DLD1 (cell line): ENCODE measurements around the gene RHOA.
"Not testable (repeated sequence)": the region's sequence is repeated elsewhere in the genome, so short reads cannot be mapped to it uniquely, and the experiment has no call there.

Experiments used
- in situ Hi-C: cut with HindIII; loops from 2 replicates; pipeline ENCODE4 v1.10.0; 2017; ENCODE audit warnings: low sequenced_read_pairs

RHOA gene

DNA sequence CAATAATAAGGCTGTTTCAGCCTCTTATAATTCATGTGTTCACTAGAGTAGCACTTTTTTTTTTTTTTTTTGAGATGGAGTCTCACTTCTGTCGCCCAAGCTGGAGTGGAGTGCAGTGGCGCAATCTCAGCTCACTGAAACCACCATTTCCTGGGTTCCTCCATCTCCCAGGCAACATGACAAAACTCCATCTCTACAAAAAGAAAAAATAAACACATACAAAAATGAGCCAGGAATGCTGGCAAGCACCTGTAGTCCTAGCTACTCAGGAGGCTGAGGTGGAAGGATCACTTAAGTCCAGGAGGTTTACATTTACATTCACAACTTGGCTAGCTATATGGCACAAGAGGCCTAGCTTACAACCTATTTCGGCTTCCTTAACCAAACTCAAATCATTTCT is 78.7 kb downstream of the RHOA start:
- in situ Hi-C loops = no loop called here

DNA sequence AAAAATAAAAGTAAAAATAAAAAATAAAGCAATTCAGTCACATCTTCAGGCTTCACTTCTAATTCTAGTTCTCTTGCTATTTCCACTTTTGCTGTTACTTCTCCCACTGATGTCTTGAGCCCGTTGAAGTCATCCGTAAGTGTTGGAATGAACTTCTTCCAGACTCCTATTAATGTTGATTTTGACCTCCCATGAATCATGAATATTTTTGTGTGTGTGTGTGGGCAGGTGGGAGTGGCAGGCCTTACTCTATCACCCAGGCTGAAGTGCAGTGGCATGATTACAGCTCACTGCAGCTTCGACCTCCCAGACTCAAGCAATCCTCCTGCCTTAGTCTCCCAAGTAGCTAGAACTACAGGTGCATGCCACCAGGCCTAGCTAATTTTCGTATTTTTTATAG is 82.6 kb downstream of the RHOA start:
- in situ Hi-C loops = no loop called here

DNA sequence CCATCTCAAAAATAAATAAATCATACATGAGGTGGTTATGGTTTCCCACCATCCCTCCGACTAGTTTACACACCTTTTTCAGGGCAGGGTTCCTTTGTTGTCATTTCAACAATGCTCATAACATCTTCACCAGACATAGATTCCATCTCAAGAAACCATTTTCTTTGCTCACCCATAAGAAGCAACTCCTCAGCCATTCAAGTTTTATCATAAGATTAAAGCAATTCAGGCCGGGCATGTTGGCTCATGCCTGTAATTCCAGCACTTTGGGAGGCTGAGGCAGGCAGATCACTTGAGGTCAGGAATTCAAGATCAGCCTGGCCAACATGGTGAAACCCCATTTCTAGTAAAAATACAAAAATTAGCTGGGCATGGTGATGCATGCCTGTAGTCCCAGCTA is 83.4 kb downstream of the RHOA start:
- in situ Hi-C loops = not testable (repeated sequence)

DNA sequence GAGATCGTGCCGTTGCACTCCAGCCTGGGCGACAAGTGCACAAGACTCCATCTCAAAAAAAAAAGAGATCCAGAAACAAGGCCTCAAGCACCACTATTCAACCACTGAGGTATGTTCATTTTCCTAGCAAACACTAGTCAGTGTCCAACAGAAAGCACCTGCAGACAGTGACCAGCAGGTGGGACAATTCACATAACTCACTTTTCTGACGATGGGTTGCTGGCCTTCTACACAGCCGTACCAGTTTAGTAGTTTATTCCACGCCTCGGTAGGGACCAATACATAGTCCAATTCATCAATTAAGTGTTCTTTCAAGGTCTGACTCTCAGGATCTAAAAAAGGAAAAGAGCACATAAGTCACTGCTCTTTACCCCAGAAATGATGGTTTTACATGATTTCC is 84.3 kb downstream of the RHOA start:
- in situ Hi-C loops = no loop called here

DNA sequence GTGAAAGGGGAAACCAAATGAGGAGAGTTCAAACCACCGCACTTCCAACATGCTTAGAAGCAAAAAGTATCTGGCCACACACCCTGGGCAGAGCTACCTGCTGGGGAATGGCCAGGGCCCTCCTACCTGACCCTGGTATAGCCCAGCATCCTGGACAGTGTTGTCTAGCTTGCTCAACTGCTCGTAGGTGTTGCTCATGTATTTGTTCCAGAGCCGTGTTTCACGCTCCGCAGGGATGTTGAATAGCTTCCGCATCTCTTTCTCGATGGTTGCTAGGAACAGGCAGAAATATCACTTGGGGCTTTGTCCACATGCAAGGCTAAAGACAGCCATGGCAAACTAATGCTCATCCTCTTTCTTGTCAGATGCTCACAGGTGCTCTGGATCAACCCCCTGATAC is 87.0 kb downstream of the RHOA start:
- in situ Hi-C loops = no loop called here

DNA sequence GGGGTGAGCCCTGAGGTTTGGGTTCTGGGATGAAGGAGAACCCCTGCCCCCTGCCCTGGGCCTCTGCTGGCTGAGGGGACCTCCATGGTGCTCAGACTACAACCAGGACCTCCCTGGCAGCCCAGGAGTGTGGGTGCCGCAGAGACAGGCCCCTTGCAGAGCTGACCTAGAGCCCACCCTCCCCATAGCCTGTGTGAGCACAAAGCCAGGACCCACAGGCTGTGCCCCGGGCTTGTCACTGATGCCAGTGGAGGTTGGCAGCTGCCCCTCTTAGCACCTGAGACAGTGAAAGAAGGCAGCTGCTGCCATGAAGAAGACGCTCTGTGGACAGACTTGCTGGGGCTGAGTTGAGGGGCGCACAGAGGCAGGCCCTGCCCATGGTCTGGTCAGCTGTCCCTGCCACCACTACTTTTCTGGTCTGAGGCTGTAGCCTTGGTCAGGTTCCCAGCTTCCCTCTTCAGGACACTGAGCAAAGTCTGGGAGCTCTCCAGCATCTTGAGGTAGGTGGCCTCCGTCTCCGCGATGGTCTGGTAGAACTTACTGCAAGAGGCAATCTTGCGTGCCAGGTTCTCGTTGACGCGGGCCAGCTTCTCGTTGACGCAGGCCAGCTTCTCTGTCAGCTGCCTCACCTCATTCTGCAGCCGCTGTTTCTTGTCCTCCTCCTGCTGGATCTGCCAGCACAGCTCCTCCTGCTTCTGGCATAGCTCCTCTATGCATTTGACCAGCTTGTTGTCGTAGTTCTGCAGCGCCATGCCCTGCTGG is 94.9 kb downstream of the RHOA start:
- in situ Hi-C loops = no loop called here

DNA sequence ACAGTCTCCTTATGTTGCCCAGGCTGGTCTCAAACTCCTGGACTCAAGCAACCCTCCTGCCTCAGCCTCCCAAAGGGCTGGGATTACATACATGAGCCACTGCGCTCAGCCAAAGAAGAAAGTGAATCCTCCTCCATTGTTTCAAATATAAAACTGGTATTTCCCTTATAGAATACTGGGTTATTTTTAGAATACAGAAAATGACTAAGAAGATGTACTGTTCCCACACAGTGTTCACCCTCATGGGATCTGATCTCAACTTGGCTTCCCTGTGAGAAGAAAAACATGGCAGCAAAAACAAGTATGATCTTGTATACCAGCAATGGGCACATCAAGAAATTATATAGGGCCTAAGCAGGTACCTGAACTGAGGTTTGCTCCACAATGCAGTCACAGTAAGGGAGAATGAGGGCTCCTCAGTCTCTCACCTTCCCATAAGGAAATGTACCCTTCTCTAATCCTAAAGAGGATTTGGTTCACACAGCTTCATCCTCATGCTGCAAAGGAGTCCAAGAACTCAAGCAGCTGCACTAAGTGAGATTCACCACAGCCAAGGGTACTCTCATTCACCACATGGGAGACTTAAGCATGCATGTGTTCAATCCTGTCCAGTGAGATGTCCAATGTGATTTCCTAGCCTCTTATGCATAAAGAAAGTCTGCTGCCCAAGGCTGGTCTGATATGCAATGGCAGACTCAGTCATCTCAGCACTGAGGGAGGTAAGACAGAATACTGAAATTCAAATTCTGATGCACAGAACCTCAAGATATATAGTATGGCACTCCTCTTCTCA is 97.7 kb downstream of the RHOA start:
- in situ Hi-C loops = no loop called here

DNA sequence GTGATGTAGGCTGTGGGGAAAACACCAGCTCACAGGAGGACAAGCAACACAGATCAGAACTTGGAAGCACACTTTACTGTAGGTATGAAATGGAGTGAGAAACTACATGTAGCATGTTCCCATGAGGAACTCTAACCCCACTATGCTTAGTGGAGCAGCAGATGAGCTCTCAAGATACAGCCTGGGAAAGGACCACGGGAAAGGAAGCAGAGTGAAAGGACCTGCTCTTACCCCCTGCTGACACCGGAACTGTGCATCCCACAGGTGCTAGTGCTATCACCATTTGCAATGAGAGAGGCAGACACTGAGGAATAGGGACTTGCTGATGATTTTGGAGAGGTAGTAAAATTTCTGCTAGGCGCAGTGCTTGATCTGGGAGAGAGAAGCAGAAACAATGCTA is 100.5 kb downstream of the RHOA start:
- in situ Hi-C loops = no loop called here

DNA sequence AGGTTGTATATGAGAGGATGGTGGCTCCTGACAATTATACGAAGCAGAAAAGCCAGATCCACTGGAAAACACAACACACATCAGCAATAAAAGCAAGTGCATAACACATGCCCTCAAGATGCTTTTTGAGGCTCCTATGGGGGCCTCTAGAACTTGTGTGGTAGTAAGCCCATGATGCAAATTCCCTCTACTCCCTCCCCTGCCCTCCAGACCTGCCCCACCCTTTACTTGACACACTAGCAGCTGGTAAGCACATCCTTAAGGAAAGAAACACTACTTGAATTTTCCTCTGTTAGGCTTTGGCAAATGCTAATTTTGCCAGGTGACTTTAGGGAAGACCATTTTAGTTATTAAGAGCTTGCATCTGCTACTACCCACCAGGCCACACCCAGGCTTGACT is 101.1 kb downstream of the RHOA start:
- in situ Hi-C loops = no loop called here
